GM21529 (cell line): ENCODE data around the gene KIF20A.
A peak's percentile ranks its signal among the peaks of the same experiment; 100 is the strongest.
"Not testable (repeated sequence)": the region's sequence is repeated elsewhere in the genome, so short reads cannot be mapped to it uniquely, and the experiment has no call there.

ENCODE experiments used
- ATAC-seq: cut with Tn5 transposase; IDR thresholded peaks from one replicate; pipeline ENCODE4 v1.9.1; 2021; ENCODE audit not compliant: unreplicated experiment

Gene KIF20A

DNA sequence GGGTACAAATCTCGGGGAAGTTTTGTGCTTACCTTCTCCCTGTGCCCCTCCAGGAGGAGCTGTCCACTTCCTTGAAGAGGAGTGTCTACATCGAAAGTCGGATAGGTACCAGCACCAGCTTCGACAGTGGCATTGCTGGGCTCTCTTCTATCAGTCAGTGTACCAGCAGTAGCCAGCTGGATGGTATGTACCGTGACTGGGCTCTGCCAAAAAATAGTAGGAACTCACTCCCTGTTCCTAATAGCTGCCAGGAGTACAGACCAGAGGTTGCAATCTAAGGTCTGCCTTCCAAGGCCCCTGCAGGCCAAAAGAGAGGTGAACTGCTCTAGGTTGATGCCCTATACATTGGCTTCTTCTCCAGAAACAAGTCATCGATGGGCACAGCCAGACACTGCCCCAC is 3.9 kb downstream of the KIF20A start:
- no peak for ATAC-seq

DNA sequence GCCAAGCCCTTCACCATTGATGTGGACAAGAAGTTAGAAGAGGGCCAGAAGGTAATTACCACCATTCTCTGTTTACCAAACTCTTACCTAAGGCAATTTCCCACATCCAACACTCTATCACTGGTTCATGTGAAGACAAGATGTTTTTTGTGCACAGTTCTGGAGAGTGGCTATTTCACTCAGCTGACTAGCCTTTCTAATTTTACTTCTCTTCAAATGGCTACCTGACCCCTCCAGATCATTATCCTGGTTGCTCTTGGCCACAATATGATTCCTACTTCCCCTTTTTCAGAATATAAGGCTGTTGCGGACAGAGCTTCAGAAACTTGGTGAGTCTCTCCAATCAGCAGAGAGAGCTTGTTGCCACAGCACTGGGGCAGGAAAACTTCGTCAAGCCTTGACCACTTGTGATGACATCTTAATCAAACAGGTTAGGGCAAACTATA is 7.1 kb downstream of the KIF20A start:
- ATAC-seq = no peak

DNA sequence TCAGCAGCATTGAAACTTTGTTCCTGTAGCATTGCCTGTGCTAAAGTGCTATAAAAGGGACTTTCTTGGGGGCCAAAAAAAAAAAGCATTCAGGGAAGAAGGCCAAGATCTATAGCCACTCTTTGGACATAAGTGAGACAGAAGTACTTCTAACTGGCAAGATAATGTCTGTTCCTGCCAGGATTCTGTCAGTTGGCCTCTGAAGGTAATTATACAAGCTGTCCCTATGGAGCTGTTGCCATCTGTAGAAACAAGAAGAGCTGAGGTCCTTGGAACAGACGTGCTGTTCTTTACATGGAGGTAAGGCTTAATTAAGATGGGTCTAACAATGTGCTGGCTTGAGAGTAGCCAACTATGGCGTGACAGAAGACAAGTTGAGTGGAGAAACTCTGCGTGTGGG is 9.7 kb downstream of the KIF20A start:
- ATAC-seq = no peak

GRCh38 chr5:138192826-138193225 is 13.9 kb downstream of the KIF20A start:
- ATAC-seq = no peak

GRCh38 chr5:138193859-138194258 is 14.9 kb downstream of the KIF20A start:
- not testable (repeated sequence) for ATAC-seq

- ATAC-seq = no peak
Measured at GRCh38 chr5:138210985-138211384, 32.1 kb downstream of the KIF20A start.

DNA sequence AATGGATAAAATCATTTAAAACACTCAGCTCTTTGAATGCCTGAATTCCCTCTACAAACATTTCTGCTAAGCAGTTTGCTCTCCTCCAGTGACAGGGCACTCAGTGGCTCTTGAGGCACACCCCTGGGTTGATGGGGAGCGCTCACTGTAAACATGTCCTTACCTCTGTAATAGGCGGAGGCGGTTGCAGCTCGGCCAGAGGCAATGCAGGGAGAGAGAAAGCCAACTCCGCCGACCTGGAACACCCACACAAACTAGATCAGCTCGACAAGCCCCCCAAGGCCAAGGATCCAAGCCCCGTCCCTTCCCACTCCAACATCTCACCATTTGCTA is 33.9 kb downstream of the KIF20A start:
- peak; percentile 3 for ATAC-seq

GRCh38 chr5:138213161-138214029 is 34.5 kb downstream of the KIF20A start, which contains the start of gene CDC23:
Gene CDC23 (minus strand): TSS chr5:138213323. CDS start chr5:138213312, 11 bp downstream.
- peak; percentile 98 for ATAC-seq

- ATAC-seq = no peak
Measured at GRCh38 chr5:138216799-138217198, 37.9 kb downstream of the KIF20A start.

DNA sequence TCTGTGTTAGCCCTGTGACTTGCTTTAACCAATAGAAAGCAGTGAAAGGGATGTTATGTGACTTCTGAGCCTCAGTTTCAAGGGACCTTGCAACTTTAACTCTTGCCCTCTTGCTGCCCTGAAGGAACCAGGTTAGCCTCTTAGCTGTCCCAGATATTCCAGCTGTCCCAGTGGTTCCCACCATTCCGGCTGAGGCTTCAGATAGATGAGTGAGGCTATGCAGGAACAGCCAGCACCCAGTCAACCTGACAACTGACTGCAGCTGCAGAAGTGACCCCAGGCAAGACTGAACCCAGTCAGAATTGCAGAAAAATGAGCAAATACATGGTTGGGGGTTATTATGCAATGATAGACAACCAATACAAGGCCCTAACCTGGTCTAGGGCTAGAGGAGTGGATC is 44.6 kb downstream of the KIF20A start:
- ATAC-seq = no peak

DNA sequence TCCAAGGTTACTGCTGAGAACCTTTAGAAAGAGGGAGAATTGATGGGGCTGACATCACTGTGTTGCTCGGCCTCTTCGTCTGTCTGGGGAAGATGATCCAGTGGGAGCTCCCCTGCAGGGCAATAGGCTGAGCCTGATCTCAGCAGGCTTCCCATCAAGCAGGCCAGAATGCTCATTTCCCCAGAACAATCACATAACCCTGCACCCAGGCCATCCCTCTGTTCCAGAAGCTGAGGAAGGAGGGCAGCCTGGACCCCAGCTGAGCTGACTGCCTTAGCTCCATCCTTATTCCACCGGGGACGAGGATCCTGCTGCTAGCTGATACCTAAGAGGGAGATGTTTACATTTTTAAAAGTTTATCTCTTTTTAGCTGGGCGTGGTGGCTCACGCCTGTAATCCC is 45.8 kb downstream of the KIF20A start:
- no peak for ATAC-seq

GRCh38 chr5:138226910-138227309 is 48.0 kb downstream of the KIF20A start:
- ATAC-seq = no peak

DNA sequence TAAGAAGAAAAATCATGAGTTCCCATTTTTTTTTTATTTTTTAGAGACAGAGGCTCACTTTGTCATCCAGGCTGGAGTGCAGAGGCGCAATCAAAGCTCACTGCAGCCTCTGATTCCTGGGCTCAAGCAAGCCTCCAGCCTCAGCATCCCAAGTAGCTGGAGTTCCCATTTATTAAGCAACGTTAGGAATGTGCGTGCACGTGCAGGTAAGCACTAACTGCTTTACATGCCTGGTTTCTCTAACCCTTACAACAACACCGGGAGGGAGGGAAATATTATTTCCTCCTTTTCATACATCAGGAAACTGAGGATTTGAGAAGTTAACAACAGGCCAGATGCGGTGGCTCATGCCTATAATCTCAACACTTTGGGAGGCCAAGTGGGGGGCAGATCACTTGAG is 50.5 kb downstream of the KIF20A start:
- ATAC-seq = no peak

DNA sequence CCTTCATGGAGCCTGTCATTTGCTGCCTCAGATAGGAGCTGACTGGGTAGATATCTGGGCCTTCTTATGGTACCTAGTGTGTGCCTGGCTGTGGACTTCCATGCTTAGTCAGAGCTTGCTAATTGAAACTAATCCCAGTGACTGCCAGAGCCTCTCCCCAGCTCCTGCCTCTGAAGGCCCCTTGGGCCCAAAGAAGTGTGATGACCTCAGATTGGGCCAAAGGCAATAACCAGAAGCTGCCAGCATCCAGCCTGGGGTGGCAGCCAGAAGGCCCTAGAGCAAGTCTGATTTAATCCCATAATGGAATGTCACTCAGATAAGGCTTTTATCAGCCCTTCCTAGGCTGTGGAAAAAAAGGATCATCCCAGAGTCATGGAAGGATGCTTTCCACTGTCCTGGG is 51.3 kb downstream of the KIF20A start:
- no peak for ATAC-seq

DNA sequence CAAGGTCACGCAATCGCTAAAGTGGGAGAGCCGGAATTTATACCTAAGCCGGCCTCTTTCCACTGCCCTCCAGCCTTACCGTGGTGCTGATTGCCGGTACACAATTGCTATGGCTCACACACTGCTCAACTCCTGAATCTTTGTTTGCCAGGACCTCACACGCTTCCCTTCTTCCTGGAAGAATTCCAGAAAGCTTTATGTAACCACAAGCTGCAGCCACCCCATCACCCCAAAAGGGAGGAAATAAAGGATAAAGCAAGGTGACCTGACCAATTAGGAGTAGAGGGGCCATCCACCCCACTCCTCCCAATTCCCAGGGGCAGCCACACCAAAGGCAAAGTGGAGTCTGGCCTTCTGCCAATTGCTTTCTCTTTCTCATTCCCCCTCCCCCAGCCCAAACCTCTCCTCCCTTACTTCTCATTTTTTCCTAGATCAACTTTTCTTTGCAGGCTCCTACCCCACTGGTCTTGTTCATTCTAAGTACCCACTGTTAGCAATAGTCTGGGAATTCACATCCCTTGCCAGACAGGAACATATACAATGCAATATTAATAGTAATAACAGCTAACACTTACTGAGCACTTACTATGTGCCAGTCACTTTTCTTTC is 52.2 kb downstream of the KIF20A start:
- no peak for ATAC-seq

DNA sequence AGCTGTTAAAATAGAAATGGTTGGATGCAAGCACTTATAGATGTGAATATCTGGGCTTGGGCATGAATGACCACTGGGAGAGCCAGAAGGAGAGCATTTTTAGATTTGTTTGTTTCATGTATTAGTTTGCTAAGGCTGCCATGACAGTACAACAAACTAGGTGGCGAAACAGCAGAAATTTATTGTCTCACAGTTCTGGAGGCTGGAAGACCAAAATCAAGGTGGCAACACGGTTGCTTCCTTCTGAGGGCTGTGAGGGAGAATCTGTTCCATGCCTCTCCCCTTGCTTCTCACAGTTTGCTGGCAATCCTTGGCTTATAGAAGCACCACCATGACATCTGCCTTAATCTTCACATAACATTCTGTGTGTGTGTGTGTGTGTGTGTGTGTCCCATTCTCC is 54.4 kb downstream of the KIF20A start:
- ATAC-seq = no peak

DNA sequence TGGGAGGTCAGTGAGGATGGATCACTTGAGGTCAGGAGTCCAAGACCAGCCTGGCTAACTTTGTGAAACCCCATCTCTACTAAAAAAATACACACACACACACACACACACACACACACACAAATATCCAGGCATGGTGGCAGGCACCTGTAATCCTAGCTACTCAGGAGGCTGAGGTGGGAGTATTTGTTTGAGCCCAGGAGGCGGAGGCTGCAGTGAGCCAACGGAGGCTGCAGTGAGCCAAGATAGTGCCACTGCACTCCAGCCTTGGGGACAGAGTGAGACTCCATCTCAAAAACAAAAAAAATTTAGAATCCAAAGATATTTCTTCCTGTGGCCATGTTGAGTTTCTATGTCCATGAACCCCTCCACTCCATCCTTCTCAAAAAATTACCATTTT is 55.7 kb downstream of the KIF20A start:
- no peak for ATAC-seq
